ENCODE measurements around the gene SRPK1.

The SRPK1 gene

GRCh38 chr6:35892482-35892881, 28.4 kb downstream of the SRPK1 start:
- no peak overlapping the region for H2AFZ ChIP-seq (ENCODE audit: low read length)
- H3K9ac ChIP-seq (ENCODE audit: low read length), result no peak overlapping the region
- TF ChIP-seq CTCF (IDR thresholded peaks at IDR 0.05; ENCODE audit: low read length), result no peak
- H3K36me3 ChIP-seq (replicated peaks; ENCODE audit: insufficient read depth, low read length), result peaks cover 13% of the 10 kb centered on the region
- H3K4me2 ChIP-seq (ENCODE audit: low read depth, low read length), result no peak overlapping the region
- H3K9me2 ChIP-seq (replicated peaks; ENCODE audit: insufficient read depth, low read length), result no peaks in the 10 kb centered on the region
- H3K4me1 ChIP-seq (ENCODE audit: low read length), result no peaks in the 10 kb centered on the region
- H4K20me1 ChIP-seq (ENCODE audit: insufficient read depth, low read length), result 0 out of 2 replicates have a peak, but pooled peaks cover 6% of the 10 kb centered on the region
- no peaks in the 10 kb centered on the region for H3K27me3 ChIP-seq (replicated peaks; ENCODE audit: insufficient read depth, low read length)
- DNase-seq, result no peak
- H3K9me3 ChIP-seq (replicated peaks; ENCODE audit: insufficient read depth, low read length), result no peaks in the 10 kb centered on the region
- H3K27ac ChIP-seq (ENCODE audit: low read length), result no peak overlapping the region
- H3K79me2 ChIP-seq (ENCODE audit: low read length), result peaks cover 63% of the 10 kb centered on the region
- H3K4me3 ChIP-seq (ENCODE audit: low read length), result no peak overlapping the region
- no peaks in the 10 kb centered on the region for H3F3A ChIP-seq (ENCODE audit: insufficient read depth, low read length)

GRCh38 chr6:35879151-35879550, 41.7 kb downstream of the SRPK1 start:
- no peak for DNase-seq
- no peaks in the 10 kb centered on the region for H4K20me1 ChIP-seq (ENCODE audit: insufficient read depth, low read length)
- H3K9me3 ChIP-seq (replicated peaks; ENCODE audit: insufficient read depth, low read length), result no peaks in the 10 kb centered on the region
- TF ChIP-seq EZH2 (optimal IDR thresholded peaks at IDR 0.05; ENCODE audit: low read depth, low read length) (no peak), EZH2phosphoT487 (IDR thresholded peaks at IDR 0.05; ENCODE audit: low read length) (no peak)
- H3K4me2 ChIP-seq (ENCODE audit: low read depth, low read length), result no peak overlapping the region
- no peak overlapping the region for H2AFZ ChIP-seq (ENCODE audit: low read length)
- peaks cover 3% of the 10 kb centered on the region; the same call in 1 of the 2 replicates for H3K36me3 ChIP-seq (replicated peaks; ENCODE audit: insufficient read depth, low read length)
- H3K79me2 ChIP-seq (ENCODE audit: low read length), result no peaks in the 10 kb centered on the region
- no peaks in the 10 kb centered on the region for H3F3A ChIP-seq (ENCODE audit: insufficient read depth, low read length)
- H3K9ac ChIP-seq (ENCODE audit: low read length), result no peak overlapping the region
- no peaks in the 10 kb centered on the region for H3K4me1 ChIP-seq (ENCODE audit: low read length)
- no peak overlapping the region for H3K27ac ChIP-seq (ENCODE audit: low read length)
- no peaks in the 10 kb centered on the region for H3K27me3 ChIP-seq (replicated peaks; ENCODE audit: insufficient read depth, low read length)
- H3K4me3 ChIP-seq (ENCODE audit: low read length), result no peak overlapping the region
- no peaks in the 10 kb centered on the region for H3K9me2 ChIP-seq (replicated peaks; ENCODE audit: insufficient read depth, low read length)

- Histone ChIP-seq H3K27ac (ENCODE audit: low read length) (no peak overlapping the region), H3K27me3 (replicated peaks; ENCODE audit: insufficient read depth, low read length) (no peaks in the 10 kb centered on the region), H3K9me2 (replicated peaks; ENCODE audit: insufficient read depth, low read length) (no peaks in the 10 kb centered on the region), H3K9me3 (replicated peaks; ENCODE audit: insufficient read depth, low read length) (no peaks in the 10 kb centered on the region), H3K4me1 (ENCODE audit: low read length) (no peaks in the 10 kb centered on the region), H3K4me3 (ENCODE audit: low read length) (no peak overlapping the region), H3K4me2 (ENCODE audit: low read depth, low read length) (no peak overlapping the region), H3K36me3 (replicated peaks; ENCODE audit: insufficient read depth, low read length) (no peaks in the 10 kb centered on the region; the same call in 1 of the 2 replicates), H3F3A (ENCODE audit: insufficient read depth, low read length) (no peaks in the 10 kb centered on the region), H3K79me2 (ENCODE audit: low read length) (no peaks in the 10 kb centered on the region), H2AFZ (ENCODE audit: low read length) (no peak overlapping the region), H3K9ac (ENCODE audit: low read length) (no peak overlapping the region), H4K20me1 (ENCODE audit: insufficient read depth, low read length) (no peaks in the 10 kb centered on the region)
- no peak for DNase-seq
- TF ChIP-seq EZH2 (optimal IDR thresholded peaks at IDR 0.05; ENCODE audit: low read depth, low read length), result no peak
- TF ChIP-seq EZH2phosphoT487 (IDR thresholded peaks at IDR 0.05; ENCODE audit: low read length), result no peak
- TF ChIP-seq CTCF (IDR thresholded peaks at IDR 0.05; ENCODE audit: low read length), result no peak
Measured at GRCh38 chr6:35876902-35877301, 44.0 kb downstream of the SRPK1 start.

GRCh38 chr6:35874730-35875129, 46.2 kb downstream of the SRPK1 start:
- no peak for TF ChIP-seq EZH2 (optimal IDR thresholded peaks at IDR 0.05; ENCODE audit: low read depth, low read length)
- TF ChIP-seq EZH2phosphoT487 (IDR thresholded peaks at IDR 0.05; ENCODE audit: low read length), result no peak
- TF ChIP-seq CTCF (IDR thresholded peaks at IDR 0.05; ENCODE audit: low read length), result no peak
- Histone ChIP-seq H3K27me3 (replicated peaks; ENCODE audit: insufficient read depth, low read length) (no peaks in the 10 kb centered on the region), H3K36me3 (replicated peaks; ENCODE audit: insufficient read depth, low read length) (peaks cover 2% of the 10 kb centered on the region; the same call in 1 of the 2 replicates)

More at GRCh38 chr6:35874730-35875129, 46.2 kb downstream of the SRPK1 start:
- Histone ChIP-seq H3K4me2 (ENCODE audit: low read depth, low read length) (no peak overlapping the region), H2AFZ (ENCODE audit: low read length) (no peak overlapping the region), H3F3A (ENCODE audit: insufficient read depth, low read length) (0 out of 2 replicates have a peak, but pooled peaks cover 3% of the 10 kb centered on the region), H3K79me2 (ENCODE audit: low read length) (no peaks in the 10 kb centered on the region), H3K4me3 (ENCODE audit: low read length) (no peak overlapping the region), H3K27ac (ENCODE audit: low read length) (no peak overlapping the region), H3K9me2 (replicated peaks; ENCODE audit: insufficient read depth, low read length) (no peaks in the 10 kb centered on the region), H3K9me3 (replicated peaks; ENCODE audit: insufficient read depth, low read length) (no peaks in the 10 kb centered on the region), H3K9ac (ENCODE audit: low read length) (no peak overlapping the region), H4K20me1 (ENCODE audit: insufficient read depth, low read length) (no peaks in the 10 kb centered on the region), H3K4me1 (ENCODE audit: low read length) (no peaks in the 10 kb centered on the region)
- DNase-seq, result no peak
